GM21576 (cell line): ENCODE measurements around the gene SH3RF2.
"Not testable (repeated sequence)": the region's sequence is repeated elsewhere in the genome, so short reads cannot be mapped to it uniquely, and the experiment has no call there.

ENCODE experiments used
- ATAC-seq: cut with Tn5 transposase; IDR thresholded peaks from one replicate; pipeline ENCODE4 v1.9.1; 2021; ENCODE audit warnings: mild to moderate bottlenecking, moderate library complexity; ENCODE audit not compliant: unreplicated experiment

Gene SH3RF2

GRCh38 chr5:145936401-145937131 is at the start of gene SH3RF2:
TSS of gene SH3RF2 (plus strand) at chr5:145936578. CDS start at chr5:145937929, 1,351 bp downstream.
- no peak for ATAC-seq

- no peak for ATAC-seq
Measured at GRCh38 chr5:145887217-145887616, 49.2 kb upstream of the SH3RF2 start.

GRCh38 chr5:145887976-145888574 is 48.3 kb upstream of the SH3RF2 start:
- no peak for ATAC-seq

- ATAC-seq, result no peak
Measured at GRCh38 chr5:145889611-145890010, 46.8 kb upstream of the SH3RF2 start.

- ATAC-seq, result not testable (repeated sequence)
Measured at GRCh38 chr5:145891378-145891777, 45.0 kb upstream of the SH3RF2 start.

GRCh38 chr5:145898171-145898570 is 38.2 kb upstream of the SH3RF2 start:
- no peak for ATAC-seq

- ATAC-seq, result no peak
Measured at GRCh38 chr5:145902421-145902820, 34.0 kb upstream of the SH3RF2 start.

GRCh38 chr5:145903113-145903512 is 33.3 kb upstream of the SH3RF2 start:
- peak; percentile 56 for ATAC-seq

GRCh38 chr5:145903867-145904266 is 32.5 kb upstream of the SH3RF2 start:
- no peak for ATAC-seq

GRCh38 chr5:145904743-145905142 is 31.6 kb upstream of the SH3RF2 start:
- no peak for ATAC-seq

GRCh38 chr5:145906401-145906800 is 30.0 kb upstream of the SH3RF2 start:
- no peak for ATAC-seq

GRCh38 chr5:145908206-145908960 is 28.0 kb upstream of the SH3RF2 start:
- no peak for ATAC-seq

- no peak for ATAC-seq
Measured at GRCh38 chr5:145911164-145911563, 25.2 kb upstream of the SH3RF2 start.

- ATAC-seq, result no peak
Measured at GRCh38 chr5:145912019-145912418, 24.4 kb upstream of the SH3RF2 start.

- ATAC-seq, result no peak
Measured at GRCh38 chr5:145912594-145912993, 23.8 kb upstream of the SH3RF2 start.

- ATAC-seq, result no peak
Measured at GRCh38 chr5:145913701-145914100, 22.7 kb upstream of the SH3RF2 start.

- ATAC-seq, result no peak
Measured at GRCh38 chr5:145915970-145916638, 20.3 kb upstream of the SH3RF2 start.

GRCh38 chr5:145917288-145917687 is 19.1 kb upstream of the SH3RF2 start:
- no peak for ATAC-seq

- no peak for ATAC-seq
Measured at GRCh38 chr5:145918397-145918796, 18.0 kb upstream of the SH3RF2 start.

- no peak for ATAC-seq
Measured at GRCh38 chr5:145919413-145919812, 17.0 kb upstream of the SH3RF2 start.

GRCh38 chr5:145920542-145921210 is 15.7 kb upstream of the SH3RF2 start:
- no peak for ATAC-seq
